ENCODE measurements around the gene KCNAB2.

KCNAB2 gene

GRCh38 chr1:6010554-6010953 is 35.1 kb upstream of the KCNAB2 start:
- DNase-seq (ENCODE audit: low spot score): no peak
- in situ Hi-C loops (cut with MboI; ENCODE audit: low pct_unique_long_range_greater_than_20kb, low sequenced_read_pairs, unreplicated experiment): no loop called here
- no peak for TF ChIP-seq CTCF (IDR thresholded peaks at IDR 0.05; ENCODE audit: extremely low read depth, insufficient read depth, missing control alignments)

- no peak for TF ChIP-seq CTCF (IDR thresholded peaks at IDR 0.05; ENCODE audit: extremely low read depth, insufficient read depth, missing control alignments)
- DNase-seq (ENCODE audit: low spot score): no peak
- in situ Hi-C loops (cut with MboI; ENCODE audit: low pct_unique_long_range_greater_than_20kb, low sequenced_read_pairs, unreplicated experiment): no loop called here
Measured at GRCh38 chr1:6011161-6011945, 34.3 kb upstream of the KCNAB2 start.

- no peak for TF ChIP-seq CTCF (IDR thresholded peaks at IDR 0.05; ENCODE audit: extremely low read depth, insufficient read depth, missing control alignments)
- no peak for DNase-seq (ENCODE audit: low spot score)
- in situ Hi-C loops (cut with MboI; ENCODE audit: low pct_unique_long_range_greater_than_20kb, low sequenced_read_pairs, unreplicated experiment): no loop called here
Measured at GRCh38 chr1:6011946-6012258, 33.8 kb upstream of the KCNAB2 start.

- DNase-seq (ENCODE audit: low spot score): no peak
- in situ Hi-C loops (cut with MboI; ENCODE audit: low pct_unique_long_range_greater_than_20kb, low sequenced_read_pairs, unreplicated experiment): no loop called here
- TF ChIP-seq CTCF (IDR thresholded peaks at IDR 0.05; ENCODE audit: extremely low read depth, insufficient read depth, missing control alignments): no peak
Measured at GRCh38 chr1:6012529-6013318, 33.0 kb upstream of the KCNAB2 start.

- DNase-seq (ENCODE audit: low spot score): no peak
- no peak for TF ChIP-seq CTCF (IDR thresholded peaks at IDR 0.05; ENCODE audit: extremely low read depth, insufficient read depth, missing control alignments)
- in situ Hi-C loops (cut with MboI; ENCODE audit: low pct_unique_long_range_greater_than_20kb, low sequenced_read_pairs, unreplicated experiment): no loop called here
Measured at GRCh38 chr1:6013491-6013890, 32.2 kb upstream of the KCNAB2 start.

- in situ Hi-C loops (cut with MboI; ENCODE audit: low pct_unique_long_range_greater_than_20kb, low sequenced_read_pairs, unreplicated experiment): no loop called here
- no peak for DNase-seq (ENCODE audit: low spot score)
- TF ChIP-seq CTCF (IDR thresholded peaks at IDR 0.05; ENCODE audit: extremely low read depth, insufficient read depth, missing control alignments): no peak
Measured at GRCh38 chr1:6014130-6014999, 31.3 kb upstream of the KCNAB2 start.
